ENCODE data around the gene PCDHA10.
A peak's percentile ranks its signal among the peaks of the same experiment; 100 is the strongest.
"Not testable (repeated sequence)": the region's sequence is repeated elsewhere in the genome, so short reads cannot be mapped to it uniquely, and the experiment has no call there.

PCDHA10 gene

DNA sequence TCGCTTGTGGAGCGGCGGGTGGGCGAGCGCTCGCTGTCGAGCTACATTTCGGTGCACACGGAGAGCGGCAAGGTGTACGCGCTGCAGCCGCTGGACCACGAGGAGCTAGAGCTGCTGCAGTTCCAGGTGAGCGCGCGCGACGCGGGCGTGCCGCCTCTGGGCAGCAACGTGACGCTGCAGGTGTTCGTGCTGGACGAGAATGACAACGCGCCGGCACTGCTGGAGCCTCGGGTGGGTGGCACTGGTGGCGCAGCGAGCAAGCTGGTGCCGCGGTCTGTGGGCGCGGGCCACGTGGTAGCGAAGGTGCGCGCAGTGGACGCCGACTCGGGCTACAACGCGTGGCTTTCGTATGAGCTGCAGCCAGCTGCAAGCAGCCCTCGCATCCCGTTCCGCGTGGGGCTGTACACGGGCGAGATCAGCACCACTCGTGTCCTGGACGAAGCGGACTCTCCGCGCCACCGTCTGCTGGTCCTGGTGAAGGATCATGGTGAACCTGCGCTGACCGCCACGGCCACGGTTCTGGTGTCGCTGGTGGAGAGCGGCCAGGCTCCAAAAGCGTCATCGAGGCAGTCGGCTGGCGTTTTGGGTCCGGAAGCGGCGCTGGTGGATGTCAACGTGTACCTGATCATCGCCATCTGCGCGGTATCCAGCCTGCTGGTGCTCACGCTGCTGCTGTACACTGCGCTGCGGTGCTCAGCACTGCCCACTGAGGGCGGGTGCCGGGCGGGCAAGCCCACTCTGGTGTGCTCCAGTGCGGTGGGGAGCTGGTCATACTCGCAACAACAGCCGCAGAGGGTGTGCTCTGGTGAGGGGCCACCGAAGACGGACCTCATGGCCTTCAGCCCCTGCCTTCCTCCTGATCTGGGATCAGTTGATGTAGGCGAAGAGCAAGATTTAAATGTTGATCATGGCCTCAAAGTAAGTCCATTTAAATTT lies 12.6 kb upstream of the PCDHA10 start:
- DNase-seq, result no peak

DNA sequence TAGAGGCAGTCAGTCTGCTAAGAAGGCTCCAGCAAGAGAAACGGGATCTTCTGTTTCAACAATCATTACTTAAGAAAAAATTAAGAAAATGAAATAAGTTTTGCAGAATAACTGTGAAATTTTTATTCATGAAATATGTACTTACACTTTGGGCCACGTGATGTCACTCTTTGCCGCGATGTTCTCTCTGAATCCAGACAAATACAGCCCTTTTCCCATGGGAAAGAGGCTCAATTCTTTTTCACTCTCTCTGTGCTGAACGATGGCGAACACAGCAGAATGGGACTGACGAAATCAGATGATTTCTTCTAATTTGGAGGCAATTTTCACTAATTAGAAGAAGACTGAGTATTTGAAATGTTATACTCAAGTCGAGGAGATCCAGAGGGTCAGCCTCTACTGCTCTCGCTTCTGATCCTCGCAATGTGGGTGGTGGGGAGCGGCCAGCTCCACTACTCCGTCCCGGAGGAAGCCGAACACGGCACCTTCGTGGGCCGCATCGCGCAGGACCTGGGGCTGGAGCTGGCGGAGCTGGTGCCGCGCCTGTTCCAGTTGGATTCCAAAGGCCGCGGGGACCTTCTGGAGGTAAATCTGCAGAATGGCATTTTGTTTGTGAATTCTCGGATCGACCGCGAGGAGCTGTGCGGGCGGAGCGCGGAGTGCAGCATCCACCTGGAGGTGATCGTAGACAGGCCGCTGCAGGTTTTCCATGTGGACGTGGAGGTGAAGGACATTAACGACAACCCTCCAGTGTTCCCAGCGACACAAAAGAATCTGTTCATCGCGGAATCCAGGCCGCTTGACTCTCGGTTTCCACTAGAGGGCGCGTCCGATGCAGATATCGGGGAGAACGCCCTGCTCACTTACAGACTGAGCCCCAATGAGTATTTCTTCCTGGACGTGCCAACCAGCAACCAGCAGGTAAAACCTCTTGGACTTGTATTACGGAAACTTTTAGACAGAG lies 7.3 kb upstream of the PCDHA10 start, which contains the start of gene PCDHA9:
TSS of gene PCDHA9 (plus strand) at position 244 of the 964 bp plus-strand sequence. CDS start at position 358, 114 bp downstream.
- not testable (repeated sequence) for DNase-seq

DNA sequence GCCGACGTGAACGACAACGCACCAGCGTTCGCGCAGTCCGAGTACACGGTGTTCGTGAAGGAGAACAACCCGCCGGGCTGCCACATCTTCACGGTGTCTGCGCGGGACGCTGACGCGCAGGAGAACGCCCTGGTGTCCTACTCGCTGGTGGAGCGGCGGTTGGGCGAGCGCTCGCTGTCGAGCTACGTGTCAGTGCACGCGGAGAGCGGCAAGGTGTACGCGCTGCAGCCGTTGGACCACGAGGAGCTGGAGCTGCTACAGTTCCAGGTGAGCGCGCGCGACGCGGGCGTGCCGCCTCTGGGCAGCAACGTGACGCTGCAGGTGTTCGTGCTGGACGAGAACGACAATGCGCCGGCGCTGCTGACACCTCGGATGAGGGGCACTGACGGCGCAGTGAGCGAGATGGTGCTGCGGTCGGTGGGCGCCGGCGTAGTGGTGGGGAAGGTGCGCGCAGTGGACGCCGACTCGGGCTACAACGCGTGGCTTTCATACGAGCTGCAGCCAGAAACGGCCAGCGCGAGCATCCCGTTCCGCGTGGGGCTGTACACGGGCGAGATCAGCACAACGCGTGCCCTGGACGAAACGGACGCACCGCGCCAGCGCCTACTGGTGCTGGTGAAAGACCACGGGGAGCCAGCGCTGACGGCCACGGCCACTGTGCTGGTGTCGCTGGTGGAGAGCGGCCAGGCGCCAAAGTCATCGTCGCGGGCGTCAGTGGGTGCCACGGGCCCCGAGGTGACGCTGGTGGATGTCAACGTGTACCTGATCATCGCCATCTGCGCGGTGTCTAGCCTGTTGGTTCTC lies 5.7 kb upstream of the PCDHA10 start:
- DNase-seq, result not testable (repeated sequence)

DNA sequence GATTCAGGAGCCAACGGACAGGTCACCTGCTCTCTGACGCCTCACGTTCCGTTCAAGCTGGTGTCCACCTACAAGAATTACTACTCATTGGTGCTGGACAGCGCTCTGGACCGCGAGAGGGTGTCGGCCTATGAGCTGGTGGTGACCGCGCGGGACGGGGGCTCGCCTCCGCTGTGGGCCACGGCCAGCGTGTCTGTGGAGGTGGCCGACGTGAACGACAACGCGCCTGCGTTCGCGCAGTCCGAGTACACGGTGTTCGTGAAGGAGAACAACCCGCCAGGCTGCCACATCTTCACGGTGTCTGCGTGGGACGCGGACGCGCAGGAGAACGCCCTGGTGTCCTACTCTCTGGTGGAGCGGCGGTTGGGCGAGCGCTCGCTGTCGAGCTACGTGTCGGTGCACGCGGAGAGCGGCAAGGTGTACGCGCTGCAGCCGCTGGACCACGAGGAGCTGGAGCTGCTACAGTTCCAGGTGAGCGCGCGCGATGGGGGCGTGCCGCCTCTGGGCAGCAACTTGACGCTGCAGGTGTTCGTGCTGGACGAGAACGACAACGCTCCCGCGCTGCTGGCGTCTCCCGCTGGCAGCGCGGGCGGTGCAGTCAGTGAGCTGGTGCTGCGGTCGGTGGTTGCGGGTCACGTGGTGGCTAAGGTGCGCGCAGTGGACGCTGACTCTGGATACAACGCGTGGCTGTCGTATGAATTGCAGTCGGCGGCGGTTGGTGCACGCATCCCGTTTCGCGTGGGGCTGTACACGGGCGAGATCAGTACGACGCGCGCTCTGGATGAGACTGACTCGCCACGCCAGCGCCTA lies 1.7 kb downstream of the PCDHA10 start:
- no peak for DNase-seq

DNA sequence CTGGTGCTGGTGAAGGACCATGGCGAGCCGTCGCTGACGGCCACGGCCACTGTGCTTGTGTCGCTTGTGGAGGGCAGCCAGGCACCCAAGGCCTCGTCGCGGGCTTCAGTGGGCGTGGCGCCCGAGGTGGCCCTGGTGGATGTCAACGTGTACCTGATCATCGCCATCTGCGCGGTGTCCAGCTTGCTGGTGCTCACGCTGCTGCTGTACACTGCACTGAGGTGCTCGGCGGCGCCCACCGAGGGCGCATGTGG lies 2.2 kb downstream of the PCDHA10 start:
- DNase-seq, result no peak

DNA sequence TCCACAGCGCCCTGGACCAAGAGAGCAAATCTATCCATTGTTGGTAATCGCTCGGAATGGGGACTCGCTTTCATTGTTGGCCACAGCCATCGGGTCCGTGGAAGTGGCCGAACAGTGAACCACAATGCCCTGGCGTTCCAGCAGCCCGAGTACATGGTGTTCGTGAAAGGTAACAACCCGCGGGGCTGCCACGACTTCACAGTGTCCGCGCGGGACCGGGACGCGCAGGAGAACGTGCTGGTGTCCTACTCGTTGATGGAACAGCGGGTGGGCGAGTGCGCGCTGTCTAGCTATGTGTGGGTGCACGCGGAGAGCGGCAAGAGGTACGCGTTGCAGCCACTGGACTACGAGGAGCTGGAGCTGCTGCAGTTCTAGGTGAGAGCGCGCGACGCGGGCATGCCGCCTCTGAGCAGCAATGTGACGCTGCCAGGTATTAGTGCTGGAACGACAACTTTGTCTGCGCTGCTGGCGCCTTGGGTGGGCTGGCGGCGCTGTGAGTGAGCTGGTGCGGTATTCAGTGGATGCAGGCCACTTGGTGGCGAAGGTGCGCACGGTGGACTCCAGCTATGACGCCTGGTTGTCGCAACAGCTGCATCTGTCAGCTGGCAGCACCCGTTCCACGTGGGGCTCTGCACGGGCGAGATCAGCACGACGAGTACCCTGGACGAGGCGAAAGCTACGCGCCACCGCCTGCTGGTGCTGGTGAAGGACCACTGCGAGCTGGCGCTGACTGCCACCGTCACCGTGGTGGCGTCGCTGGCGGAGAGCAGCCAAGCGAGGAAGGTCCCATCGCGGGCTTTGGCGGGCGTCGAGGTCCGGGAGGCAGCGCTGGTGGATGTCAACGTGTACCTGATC lies 7.0 kb downstream of the PCDHA10 start:
- DNase-seq, result no peak

DNA sequence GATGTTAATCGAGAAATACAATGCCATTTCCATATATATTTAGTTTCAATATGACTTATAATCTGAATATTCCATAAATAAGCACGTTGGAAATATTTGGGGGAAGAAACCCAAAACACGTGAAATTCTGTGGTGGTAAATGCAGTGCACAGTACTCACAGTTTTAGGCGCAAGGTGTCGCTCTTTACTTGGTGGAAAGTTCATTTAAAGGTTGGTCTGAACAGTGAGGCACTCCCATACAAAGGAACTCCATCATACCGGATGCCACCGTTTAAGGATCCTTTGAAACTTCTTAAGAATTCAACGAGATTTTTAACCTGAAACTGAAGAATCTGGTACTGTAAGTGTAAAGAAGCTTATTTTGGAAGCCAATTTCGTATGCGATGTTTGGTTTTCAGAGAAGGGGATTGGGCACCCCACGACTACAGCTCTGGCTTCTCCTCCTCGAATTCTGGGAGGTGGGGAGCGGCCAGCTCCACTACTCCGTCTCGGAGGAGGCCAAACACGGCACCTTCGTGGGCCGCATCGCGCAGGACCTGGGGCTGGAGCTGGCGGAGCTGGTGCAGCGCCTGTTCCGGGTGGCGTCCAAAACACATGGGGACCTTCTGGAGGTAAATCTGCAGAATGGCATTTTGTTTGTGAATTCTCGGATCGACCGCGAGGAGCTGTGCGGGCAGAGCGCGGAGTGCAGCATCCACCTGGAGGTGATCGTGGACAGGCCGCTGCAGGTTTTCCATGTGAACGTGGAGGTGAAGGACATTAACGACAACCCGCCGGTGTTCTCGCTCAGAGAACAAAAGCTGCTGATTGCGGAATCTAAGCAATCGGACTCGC lies 13.2 kb downstream of the PCDHA10 start, which contains the start of gene PCDHA11:
TSS of gene PCDHA11 (plus strand) at position 237 of the 834 bp plus-strand sequence. CDS start at position 384, 147 bp downstream.
- DNase-seq, result peak; percentile 15 to 30

DNA sequence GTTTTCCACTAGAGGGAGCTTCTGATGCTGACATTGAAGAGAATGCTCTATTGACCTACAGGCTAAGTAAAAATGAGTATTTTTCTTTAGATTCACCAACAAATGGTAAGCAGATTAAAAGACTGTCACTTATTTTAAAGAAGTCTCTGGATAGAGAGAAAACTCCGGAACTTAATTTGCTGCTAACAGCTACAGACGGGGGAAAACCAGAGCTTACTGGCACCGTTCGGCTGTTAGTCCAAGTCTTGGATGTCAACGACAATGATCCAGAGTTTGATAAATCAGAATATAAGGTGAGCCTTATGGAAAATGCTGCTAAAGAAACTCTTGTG lies 13.8 kb downstream of the PCDHA10 start:
- no peak for DNase-seq

DNA sequence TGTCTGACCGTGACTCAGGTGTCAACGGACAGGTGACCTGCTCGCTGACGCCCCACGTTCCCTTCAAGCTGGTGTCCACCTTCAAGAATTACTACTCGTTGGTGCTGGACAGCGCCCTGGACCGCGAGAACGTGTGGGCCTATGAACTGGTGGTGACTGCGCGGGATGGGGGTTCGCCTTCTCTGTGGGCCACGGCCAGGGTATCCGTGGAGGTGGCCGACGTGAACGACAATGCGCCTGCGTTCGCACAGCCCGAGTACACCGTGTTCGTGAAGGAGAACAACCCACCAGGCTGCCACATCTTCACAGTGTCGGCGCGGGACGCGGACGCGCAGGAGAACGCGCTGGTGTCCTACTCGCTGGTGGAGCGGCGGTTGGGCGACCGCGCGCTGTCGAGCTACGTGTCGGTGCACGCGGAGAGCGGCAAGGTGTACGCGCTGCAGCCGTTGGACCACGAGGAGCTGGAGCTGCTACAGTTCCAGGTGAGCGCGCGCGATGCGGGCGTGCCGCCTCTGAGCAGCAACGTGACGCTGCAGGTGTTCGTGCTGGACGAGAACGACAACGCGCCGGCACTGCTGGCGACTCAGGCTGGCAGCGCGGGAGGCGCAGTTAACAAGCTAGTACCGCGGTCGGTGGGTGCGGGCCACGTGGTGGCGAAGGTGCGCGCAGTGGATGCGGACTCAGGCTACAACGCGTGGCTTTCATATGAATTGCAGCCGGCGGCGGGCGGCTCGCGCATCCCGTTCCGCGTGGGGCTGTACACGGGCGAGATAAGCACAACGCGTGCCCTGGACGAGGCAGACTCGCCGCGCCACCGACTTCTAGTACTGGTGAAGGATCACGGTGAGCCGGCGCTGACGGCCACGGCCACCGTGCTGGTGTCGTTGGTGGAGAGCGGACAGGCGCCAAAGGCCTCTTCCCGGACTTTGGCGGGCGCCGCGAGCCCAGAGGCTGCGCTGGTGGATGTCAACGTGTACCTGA lies 14.8 kb downstream of the PCDHA10 start:
- DNase-seq, result no peak

DNA sequence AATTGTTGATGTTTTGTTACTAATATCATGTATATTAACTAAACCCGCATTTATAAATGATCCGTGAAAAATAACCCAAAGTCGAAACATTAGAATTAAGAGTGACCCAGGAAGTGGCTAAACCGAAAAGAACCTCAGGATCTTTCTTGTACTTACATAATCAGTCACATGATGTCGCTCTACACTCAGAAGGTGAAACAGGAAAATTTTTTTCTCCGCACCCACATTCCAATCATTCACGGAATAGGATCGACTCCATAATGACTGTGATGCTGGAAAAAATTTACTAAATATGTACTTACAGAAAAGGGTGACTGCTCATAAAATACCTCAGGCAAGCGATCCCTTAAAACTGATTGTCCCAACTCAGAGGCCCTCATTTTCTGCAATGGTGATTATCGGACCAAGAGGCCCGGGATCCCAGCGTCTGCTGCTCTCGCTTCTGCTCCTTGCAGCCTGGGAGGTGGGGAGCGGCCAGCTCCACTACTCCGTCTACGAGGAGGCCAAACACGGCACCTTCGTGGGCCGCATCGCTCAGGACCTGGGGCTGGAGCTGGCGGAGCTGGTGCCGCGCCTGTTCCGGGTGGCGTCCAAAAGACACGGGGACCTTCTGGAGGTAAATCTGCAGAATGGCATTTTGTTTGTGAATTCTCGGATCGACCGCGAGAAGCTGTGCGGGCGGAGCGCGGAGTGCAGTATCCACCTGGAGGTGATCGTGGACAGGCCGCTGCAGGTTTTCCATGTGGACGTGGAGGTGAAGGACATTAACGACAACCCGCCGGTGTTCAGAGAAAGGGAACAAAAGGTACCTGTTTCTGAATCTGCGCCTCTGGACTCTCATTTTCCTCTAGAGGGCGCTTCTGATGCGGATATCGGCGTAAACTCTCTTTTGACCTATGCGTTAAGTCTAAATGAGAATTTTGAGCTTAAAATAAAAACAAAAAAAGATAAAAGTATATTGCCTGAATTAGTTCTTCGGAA lies 19.7 kb downstream of the PCDHA10 start, which contains the start of gene PCDHA12:
TSS of gene PCDHA12 (plus strand) at position 224 of the 981 bp plus-strand sequence. CDS start at position 389, 165 bp downstream.
- no peak for DNase-seq

DNA sequence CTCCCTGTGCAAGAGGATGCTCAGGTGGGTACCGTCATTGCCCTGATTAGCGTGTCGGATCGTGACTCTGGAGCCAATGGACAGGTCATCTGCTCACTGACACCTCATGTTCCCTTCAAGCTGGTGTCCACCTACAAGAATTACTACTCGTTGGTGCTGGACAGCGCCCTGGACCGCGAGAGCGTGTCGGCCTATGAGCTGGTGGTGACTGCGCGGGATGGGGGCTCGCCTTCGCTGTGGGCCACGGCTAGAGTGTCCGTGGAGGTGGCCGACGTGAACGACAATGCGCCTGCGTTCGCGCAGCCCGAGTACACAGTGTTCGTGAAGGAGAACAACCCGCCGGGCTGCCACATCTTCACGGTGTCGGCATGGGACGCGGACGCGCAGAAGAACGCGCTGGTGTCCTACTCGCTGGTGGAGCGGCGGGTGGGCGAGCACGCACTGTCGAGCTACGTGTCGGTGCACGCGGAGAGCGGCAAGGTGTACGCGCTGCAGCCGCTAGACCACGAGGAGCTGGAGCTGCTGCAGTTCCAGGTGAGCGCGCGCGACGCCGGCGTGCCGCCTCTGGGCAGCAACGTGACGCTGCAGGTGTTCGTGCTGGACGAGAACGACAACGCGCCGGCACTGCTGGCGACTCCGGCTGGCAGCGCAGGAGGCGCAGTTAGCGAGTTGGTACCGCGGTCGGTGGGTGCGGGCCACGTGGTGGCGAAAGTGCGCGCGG lies 21.0 kb downstream of the PCDHA10 start:
- DNase-seq, result not testable (repeated sequence)

DNA sequence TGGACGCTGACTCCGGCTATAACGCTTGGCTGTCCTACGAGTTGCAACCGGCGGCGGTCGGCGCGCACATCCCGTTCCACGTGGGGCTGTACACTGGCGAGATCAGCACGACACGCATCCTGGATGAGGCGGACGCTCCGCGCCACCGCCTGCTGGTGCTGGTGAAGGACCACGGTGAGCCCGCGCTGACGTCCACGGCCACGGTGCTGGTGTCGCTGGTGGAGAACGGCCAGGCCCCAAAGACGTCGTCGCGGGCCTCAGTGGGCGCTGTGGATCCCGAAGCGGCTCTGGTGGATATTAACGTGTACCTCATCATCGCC lies 21.5 kb downstream of the PCDHA10 start:
- no peak for DNase-seq

DNA sequence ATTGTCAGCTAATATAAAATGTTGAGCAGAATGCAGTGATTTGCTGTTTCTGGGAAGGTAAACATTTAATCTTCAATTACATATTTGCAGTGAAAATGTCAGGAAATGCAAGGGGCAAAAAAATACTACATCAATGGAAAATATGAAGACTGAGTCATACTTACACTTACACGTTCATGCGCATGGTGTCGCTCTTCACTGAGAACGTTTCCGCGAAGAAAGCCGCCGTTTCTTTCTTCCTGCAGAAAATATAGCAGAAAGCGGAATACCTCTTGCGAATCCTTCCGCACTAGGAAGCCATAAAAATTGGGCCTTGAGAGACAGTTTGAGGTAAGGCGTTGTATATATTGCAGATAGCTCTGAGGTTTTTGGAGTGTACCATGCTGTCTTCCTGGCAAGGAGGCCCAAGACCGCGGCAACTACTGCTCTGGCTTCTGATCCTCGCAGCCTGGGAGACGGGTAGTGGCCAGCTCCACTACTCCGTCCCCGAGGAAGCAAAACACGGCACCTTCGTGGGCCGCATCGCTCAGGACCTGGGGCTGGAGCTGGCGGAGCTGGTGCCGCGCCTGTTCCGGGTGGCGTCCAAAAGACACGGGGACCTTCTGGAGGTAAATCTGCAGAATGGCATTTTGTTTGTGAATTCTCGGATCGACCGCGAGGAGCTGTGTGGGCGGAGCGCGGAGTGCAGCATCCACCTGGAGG lies 26.3 kb downstream of the PCDHA10 start, which contains the start of gene PCDHA13:
TSS of gene PCDHA13 (plus strand) at position 236 of the 702 bp plus-strand sequence. CDS start at position 381, 145 bp downstream.
- DNase-seq, result no peak

DNA sequence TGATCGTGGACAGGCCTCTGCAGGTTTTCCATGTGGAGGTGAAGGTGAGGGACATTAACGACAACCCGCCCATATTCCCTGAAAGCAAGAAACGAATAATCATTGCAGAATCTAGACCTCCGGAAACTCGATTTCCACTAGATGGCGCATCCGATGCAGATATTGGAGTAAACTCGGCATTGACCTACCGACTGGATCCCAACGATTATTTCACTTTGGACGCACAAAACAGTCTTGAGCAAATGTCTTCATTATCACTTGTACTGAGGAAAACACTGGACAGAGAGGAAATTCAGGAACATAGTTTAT lies 26.8 kb downstream of the PCDHA10 start:
- DNase-seq, result no peak

DNA sequence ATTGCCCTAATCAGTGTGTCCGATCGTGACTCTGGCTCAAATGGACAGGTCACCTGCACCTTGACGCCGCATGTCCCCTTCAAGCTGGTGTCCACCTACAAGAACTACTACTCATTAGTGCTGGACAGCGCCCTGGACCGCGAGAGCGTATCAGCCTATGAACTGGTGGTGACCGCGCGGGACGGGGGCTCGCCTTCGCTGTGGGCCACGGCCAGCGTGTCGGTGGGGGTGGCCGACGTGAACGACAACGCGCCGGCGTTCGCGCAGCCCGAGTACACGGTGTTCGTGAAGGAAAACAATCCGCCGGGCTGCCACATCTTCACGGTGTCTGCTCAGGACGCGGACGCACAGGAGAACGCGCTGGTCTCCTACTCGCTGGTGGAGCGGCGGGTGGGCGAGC lies 27.7 kb downstream of the PCDHA10 start:
- no peak for DNase-seq

Data from hippocampal formation (tissue), 2 donors.